Middle frontal gyrus (tissue), 1 donor: ENCODE data around the gene PCAT7.
"Not testable (repeated sequence)": the region's sequence is repeated elsewhere in the genome, so short reads cannot be mapped to it uniquely, and the experiment has no call there.

ENCODE experiments used
- DNase-seq: peaks from one replicate; pipeline ENCODE4 v3.0.0-alpha.2; 2015; ENCODE audit warnings: low spot score; ENCODE audit errors: extremely low spot score

PCAT7 gene

GRCh38 chr9:94554439-94555331 lies at the start of gene PCAT7:
TSS of gene PCAT7 (plus strand) at chr9:94555083.
- no peak for DNase-seq

- DNase-seq, result not testable (repeated sequence)
Observed at GRCh38 chr9:94506370-94506769, 48.5 kb upstream of the PCAT7 start.

- no peak for DNase-seq
Observed at GRCh38 chr9:94507531-94508258, 47.2 kb upstream of the PCAT7 start.

GRCh38 chr9:94511134-94511954 lies 43.5 kb upstream of the PCAT7 start:
- no peak for DNase-seq

GRCh38 chr9:94511955-94512265 lies 43.0 kb upstream of the PCAT7 start:
- DNase-seq, result no peak

- DNase-seq, result no peak
Observed at GRCh38 chr9:94514722-94515121, 40.2 kb upstream of the PCAT7 start.

- DNase-seq, result no peak
Observed at GRCh38 chr9:94517254-94517653, 37.6 kb upstream of the PCAT7 start.

GRCh38 chr9:94525396-94526035 lies 29.4 kb upstream of the PCAT7 start:
- DNase-seq, result no peak

- no peak for DNase-seq
Observed at GRCh38 chr9:94526271-94526670, 28.6 kb upstream of the PCAT7 start.

GRCh38 chr9:94526951-94527350 lies 27.9 kb upstream of the PCAT7 start:
- no peak for DNase-seq

- DNase-seq, result no peak
Observed at GRCh38 chr9:94528886-94529285, 26.0 kb upstream of the PCAT7 start.

GRCh38 chr9:94533155-94533554 lies 21.7 kb upstream of the PCAT7 start:
- no peak for DNase-seq

GRCh38 chr9:94533601-94534000 lies 21.3 kb upstream of the PCAT7 start:
- DNase-seq, result no peak

GRCh38 chr9:94534901-94535300 lies 20.0 kb upstream of the PCAT7 start:
- DNase-seq, result no peak

GRCh38 chr9:94538908-94539307 lies 16.0 kb upstream of the PCAT7 start:
- no peak for DNase-seq

GRCh38 chr9:94544335-94544734 lies 10.5 kb upstream of the PCAT7 start:
- not testable (repeated sequence) for DNase-seq

GRCh38 chr9:94545940-94546339 lies 8.9 kb upstream of the PCAT7 start:
- no peak for DNase-seq

GRCh38 chr9:94553029-94553938 lies 1.6 kb upstream of the PCAT7 start:
- DNase-seq, result no peak

GRCh38 chr9:94554078-94554438 lies 825 bp upstream of the PCAT7 start:
- DNase-seq, result no peak

- DNase-seq, result no peak
Observed at GRCh38 chr9:94557376-94557775, 2.5 kb downstream of the PCAT7 start.
